Dedifferentiated amniotic fluid mesenchymal stem cell (primary cell): ENCODE results near the gene MTFR1L.
"Not testable (repeated sequence)": the region's sequence is repeated elsewhere in the genome, so short reads cannot be mapped to it uniquely, and the experiment has no call there.

Experiments used
- DNase-seq: peaks from one replicate; pipeline ENCODE4 v3.0.0-alpha.2; 2016; ENCODE audit errors: extremely low spot score

Gene MTFR1L

GRCh38 chr1:25825605-25826004, 5.9 kb downstream of the MTFR1L start:
- DNase-seq = no peak

DNA sequence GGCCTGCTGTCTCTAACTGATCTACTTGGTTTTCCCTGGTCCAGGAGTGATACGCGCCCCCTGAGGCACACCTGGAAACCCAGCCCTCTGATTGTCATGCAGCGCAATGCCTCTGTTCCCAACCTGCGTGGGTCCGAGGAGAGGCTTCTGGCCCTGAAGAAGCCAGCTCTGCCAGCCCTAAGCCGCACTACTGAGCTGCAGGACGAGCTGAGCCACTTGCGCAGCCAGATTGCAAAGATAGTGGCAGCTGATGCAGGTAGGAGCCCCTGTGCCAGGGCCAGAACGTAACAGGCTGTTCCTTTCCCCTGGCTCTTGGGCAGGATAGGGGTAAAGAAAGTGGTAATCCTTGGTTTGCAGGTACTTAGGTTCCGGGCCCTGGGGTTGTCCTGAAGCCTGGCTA, 6.8 kb downstream of the MTFR1L start:
- DNase-seq = no peak

- no peak for DNase-seq
Observed at GRCh38 chr1:25828491-25828890, 8.7 kb downstream of the MTFR1L start.

DNA sequence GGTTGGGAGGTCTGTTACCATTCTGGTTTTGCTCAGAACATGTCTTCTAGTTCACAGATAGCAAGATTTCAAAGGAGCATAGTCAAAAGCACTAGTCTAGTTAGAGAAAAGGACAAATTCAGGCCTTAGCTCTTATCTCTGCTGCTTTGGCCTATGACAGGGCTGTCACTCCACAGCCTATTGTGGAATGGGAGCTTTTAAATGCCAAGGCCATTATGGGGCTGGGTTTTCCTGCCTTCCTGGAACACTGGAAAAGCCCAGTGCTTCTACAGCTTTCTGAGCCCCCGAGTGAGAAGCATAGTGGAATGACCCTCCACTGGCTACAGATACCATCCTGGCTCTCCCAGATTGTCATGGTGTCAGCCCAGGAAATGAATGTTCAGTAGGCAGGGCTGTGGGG, 9.3 kb downstream of the MTFR1L start:
- no peak for DNase-seq

- no peak for DNase-seq
Observed at GRCh38 chr1:25831569-25832196, 11.9 kb downstream of the MTFR1L start.

DNA sequence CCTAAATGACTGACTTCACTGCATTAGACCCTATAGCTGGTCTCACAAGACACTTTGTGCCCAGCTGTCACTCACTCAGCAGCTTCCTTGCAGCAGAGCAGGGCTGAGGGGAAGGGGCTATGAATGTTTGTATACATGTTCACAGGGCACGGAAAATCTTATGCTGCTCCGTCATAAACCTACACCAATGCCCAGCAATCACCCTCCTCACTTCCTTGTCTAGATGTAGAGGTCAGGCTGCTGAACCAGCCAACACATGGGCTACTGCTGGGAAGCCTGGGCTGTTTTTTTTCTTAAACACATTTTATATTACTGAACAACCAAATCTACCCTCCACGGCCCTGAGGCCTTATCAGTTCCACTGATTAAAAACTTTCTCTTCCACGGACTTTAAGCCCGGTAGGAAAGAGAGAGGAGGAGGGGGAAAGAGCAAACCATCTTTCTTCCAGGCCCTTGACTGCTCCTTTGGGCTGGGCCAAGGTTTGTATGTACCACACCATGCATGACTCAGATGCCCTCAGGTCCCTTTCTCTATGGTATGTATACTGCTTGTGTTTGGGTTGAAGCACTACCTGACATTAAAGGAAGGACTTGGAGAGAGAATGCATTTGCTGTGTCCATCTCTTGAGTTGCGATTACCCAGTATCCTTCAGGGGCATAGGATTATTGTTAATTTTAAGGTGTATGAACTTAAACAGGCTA, 12.7 kb downstream of the MTFR1L start:
- DNase-seq = no peak

DNA sequence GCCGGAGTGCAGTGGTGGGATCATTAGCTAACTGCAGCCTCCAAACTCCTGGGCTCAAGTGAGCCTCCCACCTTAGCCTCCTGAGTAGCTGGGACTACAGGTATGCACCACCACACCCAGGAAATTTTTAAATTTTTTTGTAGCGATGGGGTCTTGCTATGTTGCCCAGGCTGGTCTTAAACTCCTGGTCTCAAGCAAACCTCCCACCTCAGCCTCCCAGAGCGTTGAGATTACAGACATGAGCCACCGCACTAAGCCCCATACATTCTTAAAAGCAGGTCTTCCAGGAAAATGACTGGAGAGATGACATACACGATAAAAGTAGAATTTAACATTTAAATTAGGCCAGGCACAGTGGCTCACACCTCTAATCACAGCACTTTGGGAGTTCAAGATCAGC, 13.4 kb downstream of the MTFR1L start:
- DNase-seq = no peak

GRCh38 chr1:25834894-25835293, 15.1 kb downstream of the MTFR1L start:
- no peak for DNase-seq

- DNase-seq = no peak
Observed at GRCh38 chr1:25836695-25837094, 16.9 kb downstream of the MTFR1L start.

DNA sequence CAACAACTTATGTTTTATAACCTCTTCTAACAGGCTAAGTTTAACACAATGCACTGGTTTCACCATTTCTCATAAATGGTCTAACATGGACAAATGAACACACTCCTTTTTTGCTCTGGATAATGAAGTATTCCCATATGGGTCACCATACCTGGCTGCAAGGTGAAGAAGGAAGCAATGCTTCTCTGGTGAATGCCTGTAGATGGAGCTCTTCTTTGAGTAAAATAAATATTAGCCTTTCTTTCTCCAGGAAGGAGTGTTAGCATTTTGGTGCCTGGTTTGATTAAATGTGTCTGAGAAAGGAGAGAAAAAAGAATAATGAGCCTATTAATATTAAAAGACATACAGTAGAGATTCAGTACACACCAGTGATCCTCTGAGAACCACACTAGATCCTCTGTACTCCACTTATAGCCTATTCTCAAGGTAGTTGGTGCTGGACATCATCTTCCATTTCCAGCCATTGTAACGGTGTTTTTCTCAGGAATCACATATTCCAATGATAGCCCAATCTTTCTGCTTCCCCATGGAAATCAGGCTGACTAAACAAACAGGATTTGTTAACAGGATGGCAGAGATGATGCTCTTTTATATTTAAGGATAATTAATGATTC, 17.6 kb downstream of the MTFR1L start:
- no peak for DNase-seq

DNA sequence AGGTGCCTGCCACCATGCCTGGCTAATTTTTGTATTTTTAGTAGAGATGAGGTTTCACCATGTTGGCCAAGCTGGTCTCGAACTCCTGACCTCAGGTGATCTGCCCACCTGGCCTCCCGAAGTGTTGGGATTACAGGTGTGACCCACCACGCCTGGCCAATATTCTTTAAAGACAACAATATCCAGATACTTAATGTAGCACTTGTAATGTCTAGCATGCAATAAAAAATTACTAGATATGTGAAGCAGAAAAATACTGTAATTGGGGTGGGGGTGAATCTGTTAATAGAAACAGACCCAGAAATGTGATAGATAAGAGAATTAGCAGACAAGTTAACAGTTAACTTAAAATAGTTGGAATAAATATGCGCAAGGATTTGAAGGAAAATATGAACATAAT, 20.1 kb downstream of the MTFR1L start:
- DNase-seq = not testable (repeated sequence)

GRCh38 chr1:25843483-25843882, 23.7 kb downstream of the MTFR1L start:
- DNase-seq = no peak

DNA sequence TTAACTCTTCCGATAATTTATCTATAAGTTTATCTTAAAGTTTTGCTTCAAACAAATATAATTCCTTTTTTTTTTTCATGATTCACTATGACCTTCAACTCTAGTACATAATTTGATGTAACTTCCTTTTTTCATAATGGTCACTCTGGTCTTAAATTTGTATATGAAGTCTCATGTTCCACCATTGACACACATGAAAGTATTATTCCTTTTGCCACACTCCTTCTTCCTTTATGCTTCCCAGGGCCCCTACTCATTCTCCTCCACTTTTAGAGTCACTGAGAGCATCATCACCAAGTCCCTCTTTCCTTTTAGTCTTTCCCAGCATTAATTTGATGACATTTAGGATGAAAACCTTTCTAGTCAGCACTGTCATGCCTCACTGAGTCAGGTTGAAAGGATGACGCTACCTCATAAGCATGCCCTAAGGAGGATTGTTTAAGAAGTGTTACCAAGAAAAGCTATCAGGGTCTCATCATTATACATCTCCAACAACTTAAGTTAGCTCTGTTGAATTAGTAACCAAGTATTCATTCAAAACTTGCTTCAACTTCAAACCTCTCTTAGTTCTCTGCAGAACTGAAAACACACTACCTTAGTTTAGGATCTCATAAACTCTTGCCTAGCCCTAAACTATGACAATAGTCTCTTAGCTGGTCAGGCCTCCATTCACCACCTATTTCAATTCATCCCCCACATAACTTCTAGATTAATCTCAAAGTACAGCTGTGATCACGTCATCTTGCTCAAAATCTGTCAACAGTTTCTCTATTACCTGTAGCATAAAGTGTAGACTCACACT, 25.0 kb downstream of the MTFR1L start:
- DNase-seq = no peak

DNA sequence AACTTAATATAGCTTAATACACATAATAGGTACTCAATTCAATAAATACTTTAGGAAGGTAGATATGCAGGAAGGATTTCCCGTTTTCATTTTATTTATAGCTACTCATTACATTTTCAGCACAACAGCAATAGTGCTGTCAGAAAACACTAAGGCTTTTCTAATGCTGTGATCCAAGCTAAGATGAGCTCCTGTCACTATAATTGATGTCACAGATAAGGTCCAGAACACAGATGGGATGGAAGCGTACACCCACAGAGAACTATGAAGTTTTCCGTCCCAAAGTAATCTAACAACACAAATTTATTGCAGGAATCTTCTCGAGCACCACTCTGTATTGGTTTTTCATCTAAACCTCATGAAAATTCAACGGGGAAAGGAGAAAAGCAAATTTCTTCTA, 25.9 kb downstream of the MTFR1L start:
- no peak for DNase-seq

DNA sequence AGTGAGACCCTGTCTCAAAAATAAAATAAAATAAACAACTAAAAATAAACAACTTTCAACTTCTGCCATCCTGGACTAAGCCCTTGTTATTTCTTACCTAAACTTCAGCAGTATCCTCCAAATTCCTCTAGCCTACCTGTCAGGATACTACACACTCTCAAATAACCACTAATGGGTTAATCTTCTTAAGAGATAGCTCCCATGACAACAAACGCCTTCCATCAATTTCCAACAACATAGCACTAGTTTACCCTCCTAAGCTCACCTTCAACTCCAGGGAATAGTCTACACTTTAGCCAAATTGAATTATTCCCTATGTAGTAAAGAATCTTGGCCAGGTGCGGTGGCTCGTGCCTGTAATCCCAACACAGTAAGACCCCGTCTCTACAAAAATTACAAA, 28.2 kb downstream of the MTFR1L start:
- no peak for DNase-seq

DNA sequence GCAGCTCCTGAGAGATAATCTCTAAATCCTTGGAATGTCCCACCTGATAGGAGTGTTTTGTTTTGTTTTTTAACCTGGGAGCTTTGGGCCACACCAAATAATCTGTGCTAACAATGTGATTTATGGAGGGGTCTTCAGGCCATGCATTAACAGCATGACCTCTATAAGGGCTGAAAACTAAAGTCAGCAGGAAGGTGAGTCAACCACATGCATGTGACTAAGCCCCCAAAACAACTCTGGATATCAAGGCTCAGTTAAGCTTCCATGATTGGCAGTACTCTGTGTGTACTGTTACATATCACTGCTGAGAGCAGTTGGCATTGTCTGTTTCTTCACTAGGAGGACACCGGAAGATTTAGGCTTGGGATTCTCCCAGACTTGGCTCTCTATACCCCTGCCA, 28.8 kb downstream of the MTFR1L start:
- no peak for DNase-seq

DNA sequence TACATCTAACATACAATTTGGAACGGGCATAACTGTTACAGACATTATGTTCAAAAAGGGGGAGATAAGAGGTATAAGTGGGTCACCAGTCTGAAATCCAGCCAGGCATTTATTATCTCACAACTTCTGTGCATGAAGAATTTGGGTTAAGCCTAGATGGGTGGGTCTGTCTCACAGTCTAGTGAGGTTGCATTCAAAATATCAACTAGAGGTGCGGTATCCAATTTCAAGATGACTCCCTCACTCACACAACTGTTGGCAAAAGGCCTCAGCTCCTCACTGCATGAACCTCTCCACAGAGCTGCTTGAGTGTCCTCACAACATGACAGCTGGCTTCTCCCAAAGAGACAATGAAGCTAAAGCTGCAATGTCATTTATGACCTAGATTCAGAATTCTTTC, 34.8 kb downstream of the MTFR1L start:
- no peak for DNase-seq

- no peak for DNase-seq
Observed at GRCh38 chr1:25856856-25857255, 37.1 kb downstream of the MTFR1L start.

GRCh38 chr1:25858494-25858893, 38.7 kb downstream of the MTFR1L start:
- DNase-seq = no peak

- DNase-seq = peak; percentile 77
Observed at GRCh38 chr1:25858906-25859789, 39.4 kb downstream of the MTFR1L start, which contains the start of gene AUNIP. Gene AUNIP (minus strand): TSS chr1:25859457. CDS start chr1:25859357, 100 bp downstream.
